HG03521 (cell line): Measurements from ENCODE around the gene ARFIP2.

ENCODE experiments used
- ATAC-seq: cut with Tn5 transposase; IDR thresholded peaks from one replicate; pipeline ENCODE4 v1.9.1; 2021; ENCODE audit warnings: mild to moderate bottlenecking, moderate library complexity; ENCODE audit not compliant: unreplicated experiment

Gene ARFIP2

GRCh38 chr11:6443269-6444003 lies 37.7 kb downstream of the ARFIP2 start:
- peak; percentile 81 for ATAC-seq

GRCh38 chr11:6442441-6442840 lies 38.7 kb downstream of the ARFIP2 start:
- no peak for ATAC-seq

- ATAC-seq, result no peak
These were observed 40.2 kb downstream of the ARFIP2 start, which contains the start of gene HPX for GRCh38 chr11:6440906-6441358. Gene HPX (minus strand): TSS chr11:6440987. CDS start chr11:6440963, 24 bp downstream.

GRCh38 chr11:6438979-6439571 lies 42.1 kb downstream of the ARFIP2 start:
- no peak for ATAC-seq

- no peak for ATAC-seq
These were observed 43.1 kb downstream of the ARFIP2 start for GRCh38 chr11:6437993-6438392.

- no peak for ATAC-seq
These were observed 43.7 kb downstream of the ARFIP2 start for GRCh38 chr11:6437423-6437822.

- peak; percentile 39 for ATAC-seq
These were observed 47.0 kb downstream of the ARFIP2 start for GRCh38 chr11:6433998-6434660.

GRCh38 chr11:6431861-6432260 lies 49.3 kb downstream of the ARFIP2 start:
- ATAC-seq, result no peak

- ATAC-seq, result no peak
These were observed 53.6 kb downstream of the ARFIP2 start for GRCh38 chr11:6427516-6427915.
